NCI-H510A treated with DMSO at 0.1 percent for 48 hours (cell line): Measurements from ENCODE around the gene MKI67.
"Not testable (repeated sequence)": the region's sequence is repeated elsewhere in the genome, so short reads cannot be mapped to it uniquely, and the experiment has no call there.

Experiments used
- DNase-seq: peaks from one replicate; lab custom pipeline; 2025; lab: John Stamatoyannopoulos, UW

The MKI67 gene

GRCh38 chr10:128147669-128148068 is 21.4 kb upstream of the MKI67 start:
- DNase-seq = no peak

DNA sequence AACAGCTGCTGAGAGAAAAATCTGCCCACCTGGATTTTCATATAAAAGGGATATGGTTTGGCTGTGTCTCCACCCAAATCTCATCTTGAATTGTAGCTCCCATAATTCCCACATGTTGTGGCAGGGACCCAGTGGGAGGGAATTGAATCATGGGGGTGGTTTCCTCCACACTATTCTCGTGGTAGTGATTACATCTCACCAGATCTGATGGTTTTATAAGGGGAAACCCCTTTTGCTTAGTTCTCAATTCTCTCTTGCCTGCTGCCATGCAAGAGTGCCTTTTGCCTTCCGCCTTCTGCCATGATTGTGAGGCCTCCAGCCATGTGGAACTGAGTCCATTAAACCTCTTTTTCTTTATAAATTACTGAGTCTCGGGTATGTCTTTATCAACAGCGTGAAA is 20.8 kb upstream of the MKI67 start:
- no peak for DNase-seq

DNA sequence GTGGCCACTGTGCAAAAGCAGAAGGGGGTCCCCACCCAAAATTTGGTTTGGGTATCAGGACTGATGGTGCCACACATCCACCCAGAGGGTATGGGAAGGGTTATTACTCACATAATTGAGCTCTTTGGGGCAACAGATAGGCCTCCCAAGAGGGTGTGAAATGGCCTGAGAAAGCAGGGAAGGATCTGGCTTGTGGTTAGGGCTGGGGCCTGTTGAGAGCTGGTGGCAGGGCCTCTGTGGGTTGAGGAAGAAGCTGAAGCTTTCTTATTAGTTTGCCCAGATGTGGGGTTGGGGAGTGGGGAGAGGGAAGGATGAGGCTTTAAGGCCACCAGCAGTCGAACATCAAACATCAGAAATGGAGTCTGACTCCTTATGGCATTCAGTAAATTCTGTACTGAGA is 18.3 kb upstream of the MKI67 start:
- DNase-seq = no peak

- no peak for DNase-seq
Measured at GRCh38 chr10:128143531-128143930, 17.3 kb upstream of the MKI67 start.

DNA sequence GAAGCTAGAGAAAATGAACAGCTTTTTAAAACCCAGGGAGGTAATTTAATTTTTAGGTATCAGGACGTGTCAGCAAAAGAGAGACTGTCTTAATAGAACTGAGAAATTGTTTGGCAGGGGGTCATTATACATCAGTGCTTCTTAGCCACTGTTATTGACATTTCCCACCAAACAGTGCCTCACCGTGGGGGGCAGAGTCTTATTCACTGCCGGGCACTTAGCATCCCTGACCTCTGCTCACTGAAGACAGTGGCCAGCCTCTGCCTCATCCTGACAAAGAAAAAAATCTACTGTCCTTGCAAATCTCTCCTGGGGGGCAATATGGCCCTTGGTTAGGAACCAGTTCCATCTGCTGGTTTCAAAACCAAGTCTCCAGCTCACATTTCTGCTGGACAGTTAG is 14.2 kb upstream of the MKI67 start:
- no peak for DNase-seq

- not testable (repeated sequence) for DNase-seq
Measured at GRCh38 chr10:128138429-128138828, 12.2 kb upstream of the MKI67 start.

GRCh38 chr10:128137877-128138276 is 11.7 kb upstream of the MKI67 start:
- DNase-seq = no peak

- DNase-seq = no peak
Measured at GRCh38 chr10:128130051-128130450, 3.8 kb upstream of the MKI67 start.

DNA sequence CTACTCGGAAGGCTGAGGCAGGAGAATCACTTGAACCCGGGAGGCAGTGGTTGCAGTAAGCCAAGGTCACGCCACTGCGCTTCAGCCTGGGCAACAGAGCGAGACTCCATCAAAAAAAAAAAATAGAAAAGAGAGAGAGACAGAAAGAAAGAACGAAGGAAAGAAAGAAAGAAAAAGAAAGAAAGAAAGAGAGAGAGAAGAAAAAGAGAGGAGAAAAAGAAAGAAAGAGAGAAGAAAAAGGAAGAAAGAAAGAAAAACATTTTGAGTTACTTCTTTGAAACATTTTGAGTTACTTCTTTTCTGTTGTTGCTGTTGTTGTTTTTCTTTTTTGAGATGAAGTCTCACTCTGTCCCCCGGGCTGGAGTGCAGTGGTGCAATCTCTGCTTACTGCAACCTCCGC is 2.4 kb upstream of the MKI67 start:
- no peak for DNase-seq

GRCh38 chr10:128125416-128125943 is 743 bp downstream of the MKI67 start:
- DNase-seq = no peak

- DNase-seq = no peak
Measured at GRCh38 chr10:128124813-128125403, 1.3 kb downstream of the MKI67 start.

- DNase-seq = no peak
Measured at GRCh38 chr10:128123846-128124245, 2.4 kb downstream of the MKI67 start.

DNA sequence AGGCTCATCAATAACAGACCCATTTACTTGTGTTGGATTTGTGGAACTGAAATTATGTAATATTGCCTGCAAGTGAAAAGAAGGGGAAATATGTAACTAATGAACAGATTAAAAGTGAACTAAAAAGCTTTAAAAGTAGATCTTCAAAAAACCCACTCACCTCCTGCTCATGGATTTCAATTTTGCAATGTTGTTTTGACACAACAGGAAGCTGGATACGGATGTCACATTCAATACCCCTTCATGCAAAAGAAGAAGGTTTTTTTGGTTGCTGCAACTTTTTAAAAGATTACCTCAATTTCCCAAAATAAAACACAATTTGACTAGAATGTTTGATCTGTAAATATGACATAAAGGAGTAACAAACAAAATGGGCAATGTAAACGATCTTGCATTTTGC is 3.3 kb downstream of the MKI67 start:
- no peak for DNase-seq

DNA sequence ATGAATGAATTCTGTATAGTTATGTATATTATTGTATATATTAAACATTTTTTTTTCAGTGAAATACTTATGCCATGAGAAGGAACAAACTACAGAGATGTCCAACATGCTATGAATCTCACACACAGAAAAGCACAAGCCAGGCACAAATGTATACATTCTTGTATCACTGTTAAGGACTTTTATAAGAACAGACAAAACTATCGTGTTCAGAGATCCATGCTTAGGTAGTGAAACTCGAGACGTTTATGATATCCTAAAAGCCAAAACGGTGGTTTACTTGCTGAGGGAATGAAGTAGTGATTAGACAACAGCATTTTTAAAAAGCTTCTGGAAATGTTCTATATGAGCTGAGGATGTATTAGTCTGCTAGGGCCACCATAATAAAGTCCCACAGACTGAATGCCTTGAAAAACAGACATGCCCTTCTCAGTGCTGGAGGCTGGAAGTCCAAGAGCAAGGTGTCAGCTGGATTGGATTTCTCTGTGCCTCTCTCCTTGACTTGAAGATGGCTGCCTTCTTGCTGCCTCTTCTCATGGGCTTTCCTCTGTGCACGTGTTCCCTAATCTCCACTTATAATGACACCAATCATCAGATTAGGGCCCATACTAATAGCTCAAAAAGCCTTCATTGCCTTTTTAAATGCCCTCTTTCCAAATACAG is 4.3 kb downstream of the MKI67 start:
- DNase-seq = no peak

DNA sequence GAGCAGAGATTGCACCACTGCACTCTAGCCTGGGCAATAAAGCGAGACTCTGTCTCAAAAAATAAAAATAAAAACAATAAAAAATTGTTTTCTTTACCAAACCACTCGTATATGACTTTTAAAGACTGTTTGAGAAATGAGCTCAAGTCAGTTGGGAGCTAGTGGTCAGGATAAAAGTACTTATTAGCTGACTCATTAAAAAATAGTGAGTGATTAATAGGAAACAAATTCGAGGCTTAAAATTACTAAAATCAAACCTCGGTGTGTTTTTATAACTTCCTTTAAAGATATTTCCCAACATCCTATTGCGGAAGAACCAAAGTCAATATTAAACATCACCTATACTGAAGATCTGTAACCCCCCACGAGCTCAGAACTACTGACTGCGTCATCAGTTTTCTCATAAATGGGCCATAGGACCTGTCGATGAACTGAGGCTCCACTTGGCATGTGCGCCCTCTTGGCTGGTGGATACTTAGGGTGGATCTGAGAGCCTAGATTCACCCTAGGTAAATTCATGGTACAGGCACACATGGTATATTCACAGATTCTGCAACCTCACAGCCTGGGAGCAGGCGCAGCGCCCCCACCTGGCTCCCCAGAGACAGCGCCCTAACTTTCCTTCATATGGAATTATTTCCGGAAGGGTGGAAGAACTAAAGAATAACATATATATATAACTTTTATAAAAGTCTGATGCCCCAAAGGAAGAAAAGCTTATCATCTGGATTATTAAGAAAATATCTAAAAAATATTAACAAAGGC is 9.2 kb downstream of the MKI67 start:
- no peak for DNase-seq

GRCh38 chr10:128116187-128116586 is 10.0 kb downstream of the MKI67 start:
- no peak for DNase-seq

GRCh38 chr10:128115356-128115755 is 10.9 kb downstream of the MKI67 start:
- DNase-seq = no peak

- no peak for DNase-seq
Measured at GRCh38 chr10:128114901-128115300, 11.3 kb downstream of the MKI67 start.

DNA sequence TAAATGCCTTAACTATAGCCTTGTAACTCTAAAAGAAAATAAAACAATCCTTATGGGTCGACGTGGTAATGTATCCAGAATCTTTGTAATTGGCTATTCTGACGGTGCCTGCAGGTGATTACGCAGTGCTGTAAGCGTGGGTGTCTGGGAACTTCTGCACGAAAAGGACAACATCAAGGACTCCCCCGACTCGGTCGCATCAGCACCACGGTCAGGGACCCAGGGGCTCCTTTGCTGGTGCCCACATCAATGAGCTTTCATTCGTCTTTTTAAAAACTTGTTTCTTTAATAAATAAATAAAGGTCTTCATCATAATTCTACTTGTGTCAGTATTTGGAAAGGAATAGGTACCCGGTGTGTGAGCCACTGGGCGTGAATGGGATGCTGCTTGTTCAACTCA is 13.2 kb downstream of the MKI67 start:
- no peak for DNase-seq

DNA sequence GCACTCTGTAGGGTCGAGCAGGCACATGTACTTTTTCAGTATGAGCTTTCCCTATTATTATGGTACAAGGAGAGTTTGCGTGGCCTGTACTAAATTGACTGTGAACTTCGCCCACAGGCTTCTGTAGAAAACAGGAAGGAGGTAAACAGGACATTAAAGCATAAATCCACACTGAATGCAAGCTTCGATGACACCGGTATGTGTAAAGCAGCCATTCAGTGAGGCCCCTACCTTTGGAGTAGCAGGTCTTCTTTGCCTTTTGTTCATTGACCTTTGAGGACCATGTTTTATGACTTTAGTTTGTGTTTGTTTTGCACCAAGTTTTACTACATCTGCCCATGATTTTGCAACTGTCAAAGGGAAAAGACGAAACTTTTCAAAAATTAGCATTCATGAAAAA is 14.5 kb downstream of the MKI67 start:
- DNase-seq = no peak

DNA sequence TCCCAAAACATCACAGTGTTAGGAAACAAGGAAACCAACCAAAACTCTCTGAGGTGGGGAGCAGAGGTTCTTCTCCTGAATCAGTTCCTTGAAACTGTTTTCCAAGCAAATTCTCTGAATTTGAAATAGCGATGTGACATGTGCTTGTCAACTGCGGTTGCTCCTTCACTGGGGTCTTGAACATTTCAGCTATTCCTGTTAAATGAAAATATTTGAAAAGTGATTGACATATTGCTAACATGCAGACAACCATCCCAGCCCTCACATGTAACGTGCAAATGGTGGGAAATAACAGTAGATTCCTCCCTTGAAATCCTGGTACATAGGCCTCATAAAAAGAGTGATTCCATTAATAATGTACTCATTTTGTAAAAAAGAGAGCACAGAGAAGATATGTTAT is 15.9 kb downstream of the MKI67 start:
- no peak for DNase-seq

- no peak for DNase-seq
Measured at GRCh38 chr10:128109707-128110106, 16.5 kb downstream of the MKI67 start.

- DNase-seq = no peak
Measured at GRCh38 chr10:128105383-128105782, 20.8 kb downstream of the MKI67 start.
